COLO668 (cell line): ENCODE data around the gene HHAT.
A peak's percentile ranks its signal among the peaks of the same experiment; 100 is the strongest.

Experiments
- DNase-seq: peaks from one replicate; lab custom pipeline; 2025; ENCODE audit not compliant: unreplicated experiment; lab: John Stamatoyannopoulos, UW

The HHAT gene

DNA sequence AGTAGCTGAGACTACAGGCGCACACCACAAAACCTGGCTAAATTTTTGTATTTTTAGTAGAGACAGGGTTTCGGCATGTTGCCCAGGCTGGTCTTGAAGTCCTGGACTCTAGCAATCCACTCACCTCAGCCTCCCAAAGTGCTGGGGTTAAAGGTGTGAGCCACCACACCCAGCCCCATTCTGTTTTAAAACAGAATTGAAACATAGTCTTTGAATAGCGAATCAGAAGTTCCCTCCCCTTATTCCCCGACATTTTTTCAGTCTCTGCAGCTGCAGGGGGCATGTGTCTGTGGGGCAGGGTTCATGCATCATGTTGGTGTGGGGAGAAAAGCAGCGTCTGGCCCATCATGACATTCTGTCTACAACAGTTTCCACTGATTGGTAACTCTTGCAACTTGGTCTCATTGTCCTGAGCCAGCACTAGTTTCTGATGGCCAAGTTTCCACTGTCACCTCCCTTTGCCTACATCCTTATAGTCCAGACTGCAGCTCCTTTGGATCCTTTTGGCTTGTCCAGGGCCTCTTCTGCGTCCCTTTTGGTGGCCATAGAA, 15.6 kb upstream of the HHAT start:
- DNase-seq, result no peak

DNA sequence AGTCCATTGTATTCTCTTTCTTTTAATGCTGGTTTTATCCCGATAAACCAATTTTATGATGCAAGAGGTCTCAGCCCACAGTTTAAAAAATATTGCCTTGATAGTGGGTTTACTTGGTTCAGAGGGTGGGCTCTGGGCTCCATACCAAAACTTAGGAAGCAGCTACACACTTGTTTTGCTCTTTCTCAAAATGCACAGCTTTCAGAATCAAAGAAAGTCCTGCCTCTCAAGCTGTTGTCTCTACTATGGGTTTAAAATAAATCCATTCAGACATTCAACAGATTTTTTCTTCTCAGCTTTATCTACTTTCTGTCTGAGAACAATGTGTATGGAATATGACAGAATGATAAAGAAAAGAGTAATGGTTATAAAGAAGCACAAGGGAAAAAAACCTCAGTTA, 14.8 kb upstream of the HHAT start:
- no peak for DNase-seq

DNA sequence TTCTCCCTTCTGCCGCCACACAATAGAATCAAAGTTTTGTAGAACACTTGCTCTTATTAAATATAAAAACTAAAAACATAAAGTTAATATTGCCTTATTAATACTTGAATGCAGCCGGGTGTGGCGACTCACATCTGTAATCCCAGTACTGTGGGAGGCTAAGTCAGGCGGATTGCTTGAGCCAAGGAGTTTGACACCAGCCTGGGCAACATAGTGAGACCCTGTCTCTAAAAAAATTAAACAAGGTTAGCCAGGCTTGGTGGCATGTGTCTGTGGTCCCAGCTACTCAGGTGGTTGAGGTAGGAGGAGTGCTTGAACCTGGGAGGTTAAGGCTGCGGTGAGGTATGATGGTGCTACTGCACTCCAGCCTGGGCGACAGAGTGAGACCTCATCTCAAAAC, 13.2 kb upstream of the HHAT start:
- DNase-seq, result no peak

DNA sequence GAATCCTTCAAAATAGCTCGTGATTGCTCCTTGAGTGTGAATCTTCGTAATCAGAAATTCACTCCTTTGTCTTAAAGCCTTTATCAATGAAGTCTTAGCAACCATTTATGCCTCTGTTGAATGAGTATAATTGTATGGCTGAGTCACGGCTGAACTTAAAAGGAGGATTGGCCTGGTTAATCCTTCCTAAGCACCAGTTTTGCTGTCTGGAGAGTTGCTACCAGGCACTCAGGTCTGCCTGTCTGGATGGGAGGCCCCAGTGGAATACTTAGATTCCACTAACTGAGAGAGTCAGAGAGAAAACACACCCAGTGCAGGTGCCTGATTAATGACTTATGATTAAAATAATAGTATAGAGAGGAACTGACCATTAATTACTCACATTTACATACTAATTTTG, 7.6 kb upstream of the HHAT start:
- no peak for DNase-seq

DNA sequence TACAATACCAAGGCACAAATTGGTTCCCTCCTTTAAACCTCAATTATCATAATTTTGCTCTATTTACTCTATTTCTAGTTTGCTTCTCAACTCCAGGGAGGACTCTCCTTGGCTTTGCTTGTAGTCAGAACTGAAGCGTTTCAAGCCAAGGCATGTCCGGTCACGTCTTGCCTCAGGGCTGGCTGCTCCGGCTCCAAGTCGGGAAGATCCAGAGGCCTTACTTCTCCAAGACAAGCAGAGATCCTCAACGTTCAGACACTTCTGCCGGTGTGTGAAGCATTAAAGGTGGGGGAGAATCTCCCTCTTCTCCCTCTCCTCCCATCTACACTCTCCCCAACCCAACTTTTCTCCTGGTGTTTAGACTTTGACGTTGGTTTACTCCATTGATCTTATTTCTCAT, 7.2 kb upstream of the HHAT start:
- DNase-seq, result no peak

DNA sequence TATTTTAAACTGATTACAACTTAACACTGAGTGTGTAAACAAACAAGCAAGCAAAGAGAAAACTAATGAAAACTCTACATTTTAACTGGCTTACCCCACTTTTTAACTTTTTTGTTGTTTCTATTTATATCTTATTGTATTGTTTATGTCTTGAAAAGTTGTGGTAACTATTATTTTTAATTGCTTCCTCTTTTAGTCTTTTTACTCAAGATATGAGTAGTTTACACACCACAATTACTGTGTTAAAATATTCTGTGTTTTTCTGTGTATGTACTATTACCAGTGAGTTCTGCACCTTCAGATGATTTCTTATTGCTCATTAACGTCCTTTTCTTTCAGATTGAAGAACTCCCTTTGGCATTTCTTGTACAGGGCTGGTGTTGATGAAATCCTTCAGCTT, 4.7 kb upstream of the HHAT start:
- no peak for DNase-seq

DNA sequence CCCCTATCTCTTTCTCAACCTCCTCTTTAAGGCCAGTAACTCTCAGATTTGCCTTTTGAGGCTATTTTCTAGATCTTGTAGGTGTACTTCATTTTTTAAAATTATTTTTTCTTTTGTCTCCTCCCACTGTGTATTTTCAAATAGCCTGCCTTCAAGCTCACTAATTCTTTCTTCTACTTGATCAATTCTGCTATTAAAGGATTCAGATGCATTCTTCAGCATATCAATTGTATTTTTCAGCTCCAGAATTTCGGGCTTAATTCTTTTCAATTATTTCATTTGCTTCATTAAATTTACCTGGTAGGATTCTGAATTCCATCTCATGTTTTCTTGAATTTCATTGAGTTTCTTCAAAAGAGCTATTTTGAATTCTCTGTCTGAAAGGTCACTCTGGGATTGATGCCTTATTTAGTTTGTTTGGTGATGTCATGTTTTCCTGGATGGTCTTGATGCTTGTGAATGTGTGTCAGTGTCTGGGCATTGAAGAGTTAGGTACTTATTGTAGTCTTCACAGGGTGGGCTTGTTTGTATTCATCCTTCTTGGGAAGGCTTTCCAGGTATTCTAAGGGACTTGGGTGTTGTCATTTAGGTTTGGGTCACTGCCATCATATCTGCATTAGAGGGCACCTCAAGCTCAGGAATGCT, 3.6 kb upstream of the HHAT start:
- no peak for DNase-seq

DNA sequence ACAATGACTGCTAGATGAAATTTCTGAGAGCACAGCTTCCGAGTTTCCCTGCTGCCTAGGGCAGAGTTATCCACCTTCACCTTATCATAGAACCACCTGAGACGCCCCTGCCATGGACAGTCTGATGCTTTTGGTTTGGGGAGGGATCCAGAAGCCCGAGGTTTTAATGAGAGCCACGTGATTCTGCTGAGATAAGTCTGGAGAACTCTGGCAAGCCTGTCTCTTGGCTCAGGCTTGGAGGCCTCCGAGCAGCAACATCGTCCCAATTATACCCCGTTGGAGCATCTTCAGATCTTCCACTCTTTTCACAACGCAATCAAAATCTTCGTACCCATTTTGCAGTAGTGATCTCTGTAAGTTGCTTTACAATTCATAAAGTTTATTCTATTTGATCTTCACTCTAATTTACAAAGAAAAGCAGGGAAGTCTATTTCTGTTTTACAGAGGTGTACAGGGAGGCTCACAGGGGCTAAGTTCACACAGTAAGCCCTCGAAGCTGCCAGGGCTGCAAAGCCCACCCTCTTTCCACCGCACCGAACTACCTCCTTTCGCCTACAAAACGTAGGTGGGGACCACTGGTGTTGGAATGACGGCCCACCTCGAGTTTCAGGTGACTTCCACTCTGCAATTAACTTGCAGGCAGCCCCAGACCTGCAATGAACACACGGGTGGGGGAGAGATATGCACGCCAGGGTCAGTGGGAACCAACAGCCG, 513 bp upstream of the HHAT start:
- DNase-seq, result no peak

DNA sequence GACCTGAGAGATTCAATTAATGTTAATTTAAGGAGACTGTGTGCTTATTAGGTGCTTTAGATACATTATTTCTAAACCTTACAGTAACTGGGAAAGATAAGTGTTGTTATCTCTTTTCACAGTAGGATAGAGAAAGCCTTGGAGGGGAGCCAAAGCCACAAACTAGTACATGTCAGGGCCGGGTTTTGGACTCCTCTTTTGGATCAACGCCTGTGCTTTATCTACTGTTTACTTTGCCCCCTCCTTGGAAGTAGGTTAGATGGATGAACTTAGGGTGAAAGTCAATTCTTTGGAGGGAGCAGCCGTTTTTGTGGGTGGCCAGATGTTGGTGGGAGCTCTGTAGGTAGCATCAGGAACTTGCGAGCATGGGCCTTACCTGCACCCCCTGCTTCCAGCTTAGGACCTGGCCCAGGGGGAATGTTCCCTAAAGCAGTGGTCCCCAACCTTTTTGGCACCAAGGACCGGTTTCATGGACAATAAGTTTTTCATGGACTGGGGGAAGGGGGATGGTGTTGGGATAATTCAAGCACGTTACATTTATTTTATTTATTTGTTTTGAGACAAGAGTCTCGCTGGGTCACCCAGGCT, 1.7 kb downstream of the HHAT start:
- no peak for DNase-seq

DNA sequence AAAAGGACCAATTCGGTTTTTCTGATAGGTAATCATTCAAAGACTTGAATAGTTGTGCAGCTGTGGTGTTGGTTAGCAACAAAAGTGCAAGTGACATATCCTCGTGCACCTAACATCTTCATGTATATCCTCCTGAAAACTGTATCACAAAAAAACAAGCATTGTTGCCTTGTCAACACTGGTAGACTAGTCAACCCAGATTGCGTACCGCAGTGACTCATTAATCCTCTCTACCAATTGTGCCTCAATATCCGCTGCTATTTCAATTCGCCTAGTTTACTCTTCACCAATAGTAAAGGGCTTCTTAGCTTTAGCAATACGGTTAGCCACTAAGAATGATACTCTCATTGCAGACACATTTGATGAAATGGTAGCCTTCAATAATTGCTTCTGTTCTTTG, 3.5 kb downstream of the HHAT start:
- no peak for DNase-seq

DNA sequence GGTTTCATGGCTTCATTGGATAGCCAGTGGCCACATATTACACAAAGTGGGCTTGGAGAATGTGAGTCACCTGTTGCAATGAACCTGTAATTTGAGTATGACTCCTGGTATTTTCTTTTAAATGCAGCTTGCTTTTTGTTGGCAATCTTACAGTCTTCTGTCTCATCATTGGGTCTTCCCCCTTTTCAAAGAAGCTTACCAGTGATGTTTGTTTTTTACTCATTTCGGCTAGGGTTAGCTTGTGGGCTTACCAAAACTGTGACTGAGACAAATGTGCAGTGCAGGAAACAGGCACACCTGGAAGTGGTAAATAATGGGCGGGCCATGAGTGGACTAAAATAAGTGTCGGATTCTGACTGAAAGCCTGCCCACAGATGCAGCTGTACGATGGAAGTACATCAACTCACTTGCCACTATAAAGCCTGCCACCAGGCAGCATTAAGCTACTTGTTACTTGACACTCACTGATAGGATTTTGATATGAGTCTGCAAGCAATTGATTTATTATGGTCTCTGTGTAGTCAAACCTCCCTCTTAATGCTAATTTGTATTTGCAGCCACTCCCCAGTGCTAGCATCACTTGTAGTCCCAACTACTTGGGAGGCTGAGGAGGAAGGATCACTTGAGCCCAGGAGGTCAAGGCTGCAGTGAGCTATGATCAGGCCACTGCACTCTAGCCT, 4.2 kb downstream of the HHAT start:
- peak; percentile 39 for DNase-seq

DNA sequence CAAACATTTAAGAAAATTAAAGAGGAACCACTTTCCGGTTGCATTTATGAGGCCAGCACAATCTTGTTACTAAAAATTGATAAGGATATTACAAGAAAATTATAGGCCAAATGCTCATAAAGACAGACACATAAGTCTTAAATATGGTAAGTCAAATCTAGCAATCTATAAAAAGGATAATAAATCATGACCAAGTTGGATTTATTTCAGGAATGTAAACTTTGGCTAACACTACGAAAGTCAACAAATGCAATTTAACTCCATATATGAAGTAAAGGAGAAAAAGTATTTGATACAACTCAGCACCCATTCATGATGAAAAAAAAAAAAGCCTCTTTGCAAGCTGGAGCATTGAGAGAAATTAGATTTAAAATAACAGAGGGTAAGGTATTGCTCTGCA, 6.3 kb downstream of the HHAT start:
- no peak for DNase-seq

DNA sequence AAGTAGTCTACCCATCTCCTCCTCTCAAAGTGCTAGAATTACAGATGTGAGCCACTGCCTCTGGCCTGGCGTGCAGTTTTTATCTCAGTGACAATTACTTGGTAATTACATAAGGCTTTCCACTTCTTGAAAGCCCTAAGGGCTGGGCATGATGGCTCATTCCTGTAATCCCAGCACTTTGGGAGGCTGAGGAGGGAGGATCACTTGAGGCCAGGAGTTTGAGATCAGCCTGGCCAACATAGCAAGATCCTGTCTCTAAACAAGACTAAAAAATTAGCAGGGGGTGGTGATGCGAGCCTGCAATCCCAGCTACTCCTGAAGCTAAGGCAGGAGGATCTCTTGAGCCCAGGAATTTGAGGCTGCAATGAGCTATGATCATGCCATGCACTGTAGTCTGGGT, 7.7 kb downstream of the HHAT start:
- no peak for DNase-seq

DNA sequence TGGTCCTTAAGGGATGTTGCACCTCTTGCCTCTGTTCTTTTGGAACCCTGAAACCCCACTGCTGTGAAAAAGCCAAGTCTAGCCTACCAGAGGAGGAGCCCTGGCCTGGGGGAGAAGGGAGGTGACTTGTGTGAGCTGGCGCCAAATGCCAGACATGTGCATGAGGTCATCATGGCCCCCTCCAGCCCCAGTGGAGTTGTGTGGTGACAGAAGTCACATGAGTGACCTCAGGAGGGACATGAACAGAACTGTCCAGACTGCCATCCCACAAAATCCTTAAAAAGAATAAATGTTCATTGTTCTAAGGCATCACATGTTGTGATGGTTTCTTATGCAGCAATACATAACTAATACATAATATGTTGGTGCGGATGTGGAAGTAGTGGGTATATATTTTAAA, 10.8 kb downstream of the HHAT start:
- DNase-seq, result no peak

DNA sequence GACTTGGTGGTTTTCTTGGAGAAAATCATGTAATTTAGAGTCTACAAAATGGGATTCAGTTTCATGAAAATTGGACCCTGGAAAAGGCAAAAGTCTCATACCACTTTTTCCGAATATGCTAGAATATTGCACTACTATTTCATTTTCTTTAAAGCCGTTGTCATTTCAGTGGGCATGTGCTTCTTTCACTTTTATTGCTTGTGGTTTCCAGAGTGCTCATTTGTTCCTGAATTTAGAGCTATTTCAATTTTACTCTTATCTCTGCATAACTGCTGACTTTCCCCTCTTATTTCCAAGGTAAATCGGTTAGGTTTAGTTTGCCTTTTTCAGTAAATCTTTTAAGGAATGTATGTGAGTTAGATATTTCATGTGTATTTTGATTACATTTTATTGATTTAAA, 11.6 kb downstream of the HHAT start:
- no peak for DNase-seq

DNA sequence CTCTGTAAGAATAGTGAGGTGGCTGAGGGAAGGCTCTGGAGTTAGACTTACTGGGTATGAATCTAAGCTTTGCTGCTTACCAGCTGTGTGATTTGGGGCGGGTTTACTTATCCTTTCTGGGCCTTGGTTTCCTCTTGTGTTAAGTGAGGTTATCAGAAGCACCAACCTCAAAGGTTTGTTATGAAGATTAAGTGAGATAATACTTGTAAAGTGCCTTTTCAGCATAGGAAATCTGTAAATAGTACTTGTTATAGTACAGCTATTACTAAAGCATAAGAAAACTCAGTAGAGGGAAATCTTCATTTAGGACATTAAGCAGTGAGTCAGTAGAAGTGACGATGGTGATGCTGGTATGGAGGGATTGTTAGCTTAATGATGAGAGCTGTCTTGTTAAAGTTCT, 12.1 kb downstream of the HHAT start:
- DNase-seq, result no peak

DNA sequence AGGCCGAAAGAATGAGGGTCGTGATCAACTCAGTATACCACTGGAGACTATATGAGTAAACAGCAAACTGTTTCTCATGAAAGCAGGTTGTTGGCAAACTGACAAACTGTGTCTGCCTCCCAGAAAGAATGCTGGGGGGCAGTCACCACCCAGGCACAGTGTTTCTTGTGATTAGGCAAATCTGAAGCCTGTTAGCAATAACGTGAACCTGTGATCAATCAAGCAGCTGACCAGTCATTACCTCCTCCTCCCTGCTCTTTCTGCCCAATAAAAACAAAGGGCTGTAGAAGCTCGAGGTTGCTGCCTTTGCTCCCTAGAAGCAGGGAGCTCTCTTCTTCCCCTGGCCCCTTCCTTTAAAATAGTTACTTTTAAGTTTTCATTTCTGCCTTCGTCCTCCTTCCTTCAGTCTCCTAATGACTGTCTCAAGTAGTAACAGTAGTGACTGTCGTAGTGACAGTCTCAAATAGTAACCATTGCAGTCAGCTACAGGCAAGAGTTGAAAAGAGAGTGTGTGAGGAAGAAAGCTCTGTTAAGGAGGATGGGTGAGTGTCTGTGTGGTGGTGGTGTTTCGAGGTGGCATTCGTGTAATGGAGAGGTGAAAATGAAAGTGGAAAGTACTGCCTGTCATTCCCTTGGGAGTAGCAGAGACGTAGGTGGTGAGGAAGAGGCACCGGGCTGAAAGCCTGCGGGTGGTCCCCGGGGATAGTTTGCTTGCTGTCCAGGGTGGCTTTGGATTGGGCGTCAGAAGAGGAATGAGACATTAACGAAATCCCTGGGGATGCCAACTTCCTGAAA, 14.5 kb downstream of the HHAT start:
- DNase-seq, result no peak

DNA sequence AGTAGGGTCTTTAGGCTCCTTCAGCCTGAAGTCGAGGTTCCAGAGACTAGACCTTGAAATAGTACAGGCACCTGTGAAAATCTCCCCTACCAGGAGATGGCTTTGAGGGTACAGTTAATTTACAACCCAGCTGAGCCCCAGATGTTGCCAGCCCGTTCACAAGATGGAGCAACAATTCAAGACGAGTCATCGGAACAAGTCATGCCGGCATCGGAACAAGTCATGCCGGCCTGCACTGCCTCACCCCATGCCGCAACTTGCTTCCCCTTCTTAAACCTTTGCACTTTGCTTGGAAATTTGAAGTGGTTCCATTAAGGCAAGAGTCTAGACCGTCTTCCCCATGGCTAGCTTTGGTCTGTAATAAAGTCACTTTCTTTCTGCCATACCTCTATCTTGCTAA, 16.0 kb downstream of the HHAT start:
- DNase-seq, result no peak

DNA sequence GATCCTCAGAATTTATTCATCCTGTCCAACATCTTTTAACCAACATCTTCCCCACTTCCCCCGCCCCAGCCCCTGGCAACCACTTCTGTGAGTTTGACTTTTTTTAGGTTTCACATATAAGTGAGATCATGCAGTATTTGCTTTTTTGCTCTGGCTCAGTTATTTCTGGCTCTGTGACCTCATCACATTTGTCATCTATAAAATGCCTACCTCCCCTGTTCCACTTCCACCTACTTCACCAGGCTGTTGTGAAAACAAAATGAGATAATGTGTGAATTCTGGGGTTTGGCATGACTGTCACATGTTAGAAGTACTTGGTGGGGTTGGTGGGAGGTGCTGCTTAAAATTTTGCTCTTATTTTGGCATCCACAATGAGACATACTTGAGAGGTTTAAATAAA, 18.4 kb downstream of the HHAT start:
- DNase-seq, result no peak

DNA sequence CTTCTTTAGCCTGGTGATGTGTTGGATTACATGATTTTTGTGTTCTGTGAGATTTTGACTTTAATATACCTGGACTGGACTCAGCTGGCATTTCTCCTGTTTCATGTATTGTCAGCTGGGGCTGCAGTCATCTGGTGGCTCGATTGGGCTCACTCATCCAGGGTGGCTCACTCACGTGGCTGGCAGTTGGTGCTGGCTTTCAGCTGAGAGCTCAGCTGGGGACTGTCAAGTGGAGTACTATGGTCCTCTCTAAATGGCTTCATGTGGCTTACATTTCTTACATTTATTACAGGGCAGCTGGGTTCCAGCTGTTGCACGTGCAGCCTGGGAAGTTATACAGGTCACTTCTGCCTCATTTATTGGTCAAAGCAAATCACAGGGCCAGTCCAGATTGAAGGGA, 22.8 kb downstream of the HHAT start:
- DNase-seq, result no peak

DNA sequence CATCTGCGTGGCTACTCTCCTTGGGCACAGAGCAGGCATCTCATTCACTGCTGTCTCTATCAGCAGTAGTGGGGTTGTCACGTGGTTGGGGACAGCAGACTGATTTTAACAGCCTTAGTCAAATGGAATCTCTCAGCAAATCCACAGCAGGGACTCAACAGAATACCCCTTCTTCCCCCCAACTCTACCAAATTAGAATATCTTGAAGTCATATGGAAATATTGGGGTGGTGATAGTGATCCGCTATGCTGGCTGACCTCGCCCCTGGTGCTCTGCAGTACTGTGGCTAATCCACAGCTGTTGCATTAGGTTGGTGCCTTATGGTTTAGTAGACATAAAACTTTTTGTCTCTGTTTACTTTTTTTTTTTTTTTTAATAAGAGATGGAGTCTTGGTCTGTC, 23.9 kb downstream of the HHAT start:
- DNase-seq, result no peak
